ENCODE results near the gene SLC9C1. TPM values are rescaled to one million over a fixed set of nuclear protein-coding genes. Genes with fewer than 3 reads are reported as not detected.

SLC9C1 gene
- total RNA-seq, 1 donor from 2014 or later, result 0.99 TPM

DNA sequence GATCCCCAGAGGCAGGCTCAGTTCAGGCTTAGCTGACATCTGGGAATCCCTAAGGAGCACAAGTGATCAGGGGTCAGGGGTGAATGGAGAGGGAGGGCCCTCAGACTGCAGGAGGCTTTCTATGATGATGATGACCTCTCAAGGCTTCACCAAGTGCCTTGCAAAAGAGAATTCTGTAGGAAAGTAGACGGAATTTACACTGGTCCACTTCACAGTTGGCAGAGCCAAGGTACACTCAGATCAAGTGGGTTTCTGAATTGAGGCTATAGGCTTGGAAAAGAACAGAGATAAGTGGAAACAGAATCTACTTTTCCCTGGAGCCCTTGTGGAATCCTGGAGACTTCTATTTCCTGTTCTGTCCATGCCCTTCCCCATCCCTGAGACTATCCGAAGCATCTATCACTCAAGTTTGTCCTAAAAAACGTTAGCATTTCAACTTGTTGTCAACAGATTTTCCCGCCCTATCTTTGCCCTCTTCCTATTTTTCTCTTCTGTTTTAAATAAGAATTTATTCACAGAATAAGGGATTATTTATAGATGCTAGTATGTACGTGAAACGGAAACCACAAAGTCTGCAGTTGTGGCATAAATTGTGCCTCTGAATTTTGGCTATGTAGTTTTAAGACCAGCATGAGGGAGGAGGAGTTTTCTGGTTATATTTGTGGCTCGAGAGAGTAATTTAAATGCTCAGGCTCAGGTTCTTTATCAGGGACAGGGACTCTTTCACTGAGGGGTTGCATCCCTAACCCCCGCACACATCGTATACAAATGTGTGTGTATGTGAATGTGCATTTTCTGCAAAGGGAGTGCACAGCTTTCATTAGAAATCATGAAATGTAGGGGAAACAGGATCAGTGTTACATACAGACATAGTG, 173.8 kb downstream of the SLC9C1 start:
- H3K4me3 Mint-ChIP-seq, result no peak overlapping the region
- peaks cover 4% of the 10 kb centered on the region for H3K36me3 Mint-ChIP-seq
- H3K9me3 Mint-ChIP-seq, result no peaks in the 10 kb centered on the region
- DNase-seq (ENCODE audit: extremely low spot score, unreplicated experiment), result no peak
- peaks cover 10% of the 10 kb centered on the region for H3K4me1 Mint-ChIP-seq (ENCODE audit: unreplicated experiment)
- no peak for TF ChIP-seq CTCF (conservative IDR thresholded peaks at IDR 0.05)
- H3K27me3 Mint-ChIP-seq, result no peaks in the 10 kb centered on the region
- no peak overlapping the region for H3K27ac Mint-ChIP-seq

- Mint-ChIP-seq H3K36me3 (peaks cover 8% of the 10 kb centered on the region), H3K4me3 (no peak overlapping the region), H3K27ac (no peak overlapping the region), H3K9me3 (no peaks in the 10 kb centered on the region), H3K4me1 (ENCODE audit: unreplicated experiment) (peaks cover 5% of the 10 kb centered on the region), H3K27me3 (no peaks in the 10 kb centered on the region)
- no peak for DNase-seq (ENCODE audit: extremely low spot score, unreplicated experiment)
- no peak for TF ChIP-seq CTCF (conservative IDR thresholded peaks at IDR 0.05)
Measured at GRCh38 chr3:112117841-112118571, 176.0 kb downstream of the SLC9C1 start.

- H3K9me3 Mint-ChIP-seq, result no peaks in the 10 kb centered on the region
- TF ChIP-seq CTCF (conservative IDR thresholded peaks at IDR 0.05), result no peak
Measured at GRCh38 chr3:112117415-112117814, 176.6 kb downstream of the SLC9C1 start.

DNA sequence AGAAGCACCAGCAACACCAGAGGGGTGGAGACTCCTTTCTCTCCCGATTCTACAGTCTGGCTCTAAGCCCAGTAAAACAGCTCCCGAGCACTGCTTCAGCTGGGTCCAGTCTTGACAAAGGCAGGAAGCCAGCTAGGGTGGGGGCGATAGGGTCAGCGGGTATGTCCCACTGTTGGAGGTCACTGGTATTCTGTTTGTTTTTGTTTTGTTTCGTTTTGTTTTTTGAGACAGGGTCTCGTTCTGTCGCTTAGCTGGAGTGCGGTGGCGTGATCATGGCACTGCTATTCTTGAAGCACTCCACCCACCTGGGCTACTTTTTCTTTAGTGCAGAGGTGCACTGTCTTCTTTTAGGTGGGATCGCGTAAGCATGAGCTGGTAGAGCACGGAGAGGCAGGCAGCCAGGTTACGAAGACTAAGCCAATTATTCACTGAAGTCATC, 177.2 kb downstream of the SLC9C1 start:
- H3K27me3 Mint-ChIP-seq, result no peaks in the 10 kb centered on the region
- peaks cover 7% of the 10 kb centered on the region for H3K4me1 Mint-ChIP-seq (ENCODE audit: unreplicated experiment)
- H3K36me3 Mint-ChIP-seq, result peaks cover 11% of the 10 kb centered on the region
- H3K4me3 Mint-ChIP-seq, result no peak overlapping the region
- no peak for TF ChIP-seq CTCF (conservative IDR thresholded peaks at IDR 0.05)
- no peak for DNase-seq (ENCODE audit: extremely low spot score, unreplicated experiment)
- no peak overlapping the region for H3K27ac Mint-ChIP-seq
- no peaks in the 10 kb centered on the region for H3K9me3 Mint-ChIP-seq

More at GRCh38 chr3:112117415-112117814, 176.6 kb downstream of the SLC9C1 start:
- Mint-ChIP-seq H3K4me1 (ENCODE audit: unreplicated experiment) (peaks cover 5% of the 10 kb centered on the region), H3K27me3 (no peaks in the 10 kb centered on the region), H3K36me3 (peaks cover 8% of the 10 kb centered on the region), H3K27ac (no peak overlapping the region), H3K4me3 (no peak overlapping the region)
- no peak for DNase-seq (ENCODE audit: extremely low spot score, unreplicated experiment)

DNA sequence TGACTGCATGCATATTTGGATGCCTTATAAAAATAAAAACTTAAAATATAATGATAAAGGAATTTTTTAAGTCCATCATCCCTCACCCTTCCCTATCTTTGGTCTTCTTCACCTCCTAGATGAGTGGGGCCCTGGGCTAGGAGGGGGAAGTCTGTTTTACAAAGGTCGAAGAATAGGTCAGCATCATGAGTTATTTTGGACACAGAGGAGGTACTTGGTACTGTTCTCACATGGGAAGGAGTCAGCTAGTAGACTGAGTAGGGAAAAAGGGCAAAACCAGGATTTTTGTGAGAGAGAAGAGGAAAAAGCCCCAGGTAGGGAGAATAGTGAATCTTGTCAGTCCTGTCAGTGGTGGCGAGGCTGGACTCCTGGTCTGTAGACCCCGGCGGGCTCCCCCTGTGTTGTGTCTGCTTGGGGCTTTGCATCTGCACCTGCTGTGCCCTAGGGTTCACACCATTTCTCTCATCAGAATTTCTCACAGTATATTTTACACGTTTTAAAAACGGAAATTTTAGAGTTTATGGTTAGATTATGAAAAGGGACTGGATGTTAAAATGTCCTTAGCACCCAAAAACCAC, 178.1 kb downstream of the SLC9C1 start:
- Mint-ChIP-seq H3K9me3 (no peaks in the 10 kb centered on the region), H3K27me3 (no peaks in the 10 kb centered on the region), H3K27ac (no peak overlapping the region), H3K4me3 (no peak overlapping the region), H3K4me1 (ENCODE audit: unreplicated experiment) (peaks cover 10% of the 10 kb centered on the region), H3K36me3 (peaks cover 14% of the 10 kb centered on the region)
- TF ChIP-seq CTCF (conservative IDR thresholded peaks at IDR 0.05), result no peak
- no peak for DNase-seq (ENCODE audit: extremely low spot score, unreplicated experiment)
